Measurements from ENCODE around the gene MAZ. TPM values are rescaled to one million over a fixed set of nuclear protein-coding genes. Genes with fewer than 3 reads are reported as not detected.

Gene MAZ
- total and polyA plus RNA-seq, 2 of the 8 experiments (the other 6 are each of a cell fraction or from before 2014, with no cell fraction given), result 219 to 380 TPM

DNA sequence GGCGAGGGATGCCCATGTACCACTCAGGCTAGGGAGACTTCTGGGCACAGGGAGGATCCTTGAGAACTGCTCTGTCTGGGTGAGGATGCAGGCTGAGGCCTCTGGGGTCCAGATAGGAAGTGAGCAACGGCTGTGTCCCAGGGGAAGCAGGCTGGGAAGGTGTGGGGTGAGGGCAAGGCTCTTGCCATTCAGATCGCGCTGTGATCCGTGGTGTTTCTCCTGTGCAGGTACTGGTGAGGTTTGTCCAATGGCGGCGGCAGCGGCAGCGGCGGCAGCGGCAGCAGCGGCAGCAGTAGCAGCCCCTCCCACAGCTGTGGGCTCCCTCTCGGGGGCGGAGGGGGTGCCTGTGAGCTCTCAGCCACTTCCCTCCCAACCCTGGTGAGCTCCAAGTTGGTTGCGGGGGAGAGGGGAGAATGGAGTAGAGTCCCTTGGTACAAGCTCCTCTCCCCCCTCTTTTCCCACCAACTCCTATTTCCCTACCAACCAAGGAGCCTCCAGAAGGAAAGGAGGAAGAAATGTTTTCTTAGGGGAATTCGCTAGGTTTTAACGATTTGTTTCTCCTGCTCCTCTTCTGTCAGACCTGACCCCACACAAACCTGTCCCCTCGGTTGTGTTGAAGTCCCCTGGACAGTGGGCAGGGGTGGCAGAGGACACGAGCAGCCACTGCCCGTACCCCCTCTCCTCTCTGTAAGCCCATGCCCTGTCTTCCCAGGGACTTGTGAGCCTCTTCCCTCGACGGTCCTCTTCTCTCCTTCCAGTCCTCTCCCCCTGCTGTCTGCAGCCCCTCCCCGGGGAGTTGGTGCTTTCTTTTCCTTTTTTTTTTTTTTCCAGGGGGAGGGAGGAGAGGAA, 3.7 kb downstream of the MAZ start:
- Histone ChIP-seq H4K8ac (ENCODE audit: extremely low read depth, insufficient read depth, low read length) (no peak overlapping the region), H3K36me3 (ENCODE audit: control insufficient read depth in 2 of 4, insufficient read depth in 4 of 4, low read length in 3 of 4) (peaks cover 6 to 25% (median 10%) of the 10 kb centered on the region in 4 experiments), H2BK12ac (ENCODE audit: low read depth, low read length) (no peak overlapping the region), H3K23ac (ENCODE audit: insufficient read length) (no peak overlapping the region), H4K91ac (replicated peaks; ENCODE audit: insufficient read length, low read length) (peak overlapping the region; percentile 25), H2BK120ac (replicated peaks; ENCODE audit: low read depth, low read length) (no peak overlapping the region), H3K27ac (ENCODE audit: low read depth, low read length) (no peak overlapping the region; the same call in 1 of the 2 replicates), H2BK5ac (ENCODE audit: low read depth, low read length) (0 out of 2 replicates have a peak overlapping the region, but pooled peaks have one; percentile 48), H3K79me1 (ENCODE audit: low read depth, low read length) (no peaks in the 10 kb centered on the region; the same call in 1 of the 2 replicates), H3K4me2 (ENCODE audit: insufficient read depth in 1 of 2, low read depth in 2 of 2, low read length in 2 of 2) (peak overlapping the region; percentile 91 to 92), H2AFZ (ENCODE audit: low read length) (no peak overlapping the region), H3K27me3 (replicated peaks in 1 of 4; ENCODE audit: control insufficient read depth in 3 of 4, extremely low read depth in 1 of 4, insufficient read depth in 3 of 4, low read length in 3 of 4) (no peaks in the 10 kb centered on the region), H2BK15ac (ENCODE audit: low read length) (no peak overlapping the region), H3K18ac (ENCODE audit: extremely low read depth, low read length) (peak overlapping the region; percentile 38), H3K4me1 (replicated peaks in 1 of 4; ENCODE audit: control insufficient read depth in 3 of 4, insufficient read depth in 4 of 4, low read length in 3 of 4) (peaks cover 0 to 51% (median 41%) of the 10 kb centered on the region in 4 experiments; a peak in 6 of 7 replicates), H3K23me2 (ENCODE audit: low read depth, low read length) (peaks cover 34% of the 10 kb centered on the region), H2BK20ac (ENCODE audit: low read length) (no peak overlapping the region), H3K4me3 (ENCODE audit: extremely low read depth in 1 of 4, insufficient read depth in 2 of 4, low read depth in 3 of 4, low read length in 4 of 4) (peak overlapping the region; percentile 1 to 85 (median 22); a peak in 6 of 8 replicates), H4K5ac (ENCODE audit: insufficient read length, low read depth, low read length) (no peak overlapping the region), H3K9me3 (ENCODE audit: insufficient read depth in 2 of 2, low read depth in 1 of 2, low read length in 1 of 2) (no peaks in the 10 kb centered on the region), H3K56ac (replicated peaks; ENCODE audit: insufficient read length, low read depth, low read length) (no peak overlapping the region), H4K20me1 (replicated peaks in 1 of 2; ENCODE audit: control insufficient read depth in 1 of 2, insufficient read depth in 2 of 2, low read length in 2 of 2) (peaks cover 15 to 21% of the 10 kb centered on the region in 2 experiments), H2AK5ac (ENCODE audit: low read depth, low read length) (no peak overlapping the region), H3K79me2 (ENCODE audit: control insufficient read depth in 1 of 2, insufficient read depth in 2 of 2, low read length in 2 of 2) (peaks cover 7 to 30% of the 10 kb centered on the region in 2 experiments), H3K14ac (ENCODE audit: insufficient read length) (no peak overlapping the region), H3K4ac (replicated peaks; ENCODE audit: insufficient read length, low read depth, low read length) (no peak overlapping the region), H3K9ac (replicated peaks in 1 of 4; ENCODE audit: extremely low read depth in 1 of 4, low read depth in 3 of 4, low read length in 3 of 4) (no peak overlapping the region; a peak in 1 of 7 replicates)
- DNase-seq (ENCODE audit: low read depth in 1 of 2, low spot score in 2 of 2) (no peak), FAIRE-seq (no peak)
- WGBS, 2 experiments (ENCODE audit: extremely low coverage in 1 of 2, insufficient coverage in 1 of 2, insufficient read length in 1 of 2, insufficient replicate concordance in 2 of 2, low coverage in 1 of 2, low lambda C conversion rate in 2 of 2, missing lambda C conversion rate in 1 of 2), result 78% methylated on average over 18 of the region's 23 CpGs; no CpG with 5 or more reads in 1 of the 2 experiments
- ChIA-PET CTCF (ENCODE audit: partially characterized antibody) (interaction anchor here (0.6 to 4.4 kb wide), 4 partner anchors 8 to 245 kb away, joined by 3 to 30 read pairs (median 3); partner anchors contain the start of genes MVP and PAGR1), POLR2A (ENCODE audit: partially characterized antibody) (interaction anchor here (1.0 to 2.3 kb wide), 9 partner anchors 11 to 243 kb away, joined by 3 to 21 read pairs (median 5); partner anchors contain the start of genes CDIPT, KIF22, MVP and QPRT)
- TF ChIP-seq SRF (IDR thresholded peaks at IDR 0.05; ENCODE audit: low read depth, low read length) (no peak), BCL11A (IDR thresholded peaks at IDR 0.05; ENCODE audit: low read depth in 2 of 2, low read length in 2 of 2) (no peak), PHF8 (conservative IDR thresholded peaks at IDR 0.05; ENCODE audit: low read depth, low read length) (no peak), TEAD4 (IDR thresholded peaks at IDR 0.05; ENCODE audit: low read depth, low read length) (no peak), SIN3A (conservative IDR thresholded peaks at IDR 0.05 in 1 of 2, IDR thresholded peaks at IDR 0.05 in 1 of 2; ENCODE audit: low read depth in 1 of 2, low read length in 2 of 2) (no peak), SP4 (IDR thresholded peaks at IDR 0.05; ENCODE audit: low read length) (no peak), JUND (IDR thresholded peaks at IDR 0.05; ENCODE audit: low read length) (no peak), GABPA (IDR thresholded peaks at IDR 0.05; ENCODE audit: borderline replicate concordance, insufficient read depth, low read length) (no peak), NANOG (IDR thresholded peaks at IDR 0.05; ENCODE audit: insufficient read depth, low read depth, low read length, poor library complexity, severe bottlenecking) (no peak), POLR2A (IDR thresholded peaks at IDR 0.05; ENCODE audit: control extremely low read depth in 1 of 2, low read depth in 2 of 2, low read length in 2 of 2) (no peak)
- TF ChIP-seq, protein P1, sequence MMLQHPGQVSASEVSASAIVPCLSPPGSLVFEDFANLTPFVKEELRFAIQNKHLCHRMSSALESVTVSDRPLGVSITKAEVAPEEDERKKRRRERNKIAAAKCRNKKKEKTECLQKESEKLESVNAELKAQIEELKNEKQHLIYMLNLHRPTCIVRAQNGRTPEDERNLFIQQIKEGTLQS (IDR thresholded peaks at IDR 0.05; ENCODE audit: insufficient read depth, low read depth, low read length), result no peak

All from H1 (cell line).